ENCODE measurements around the gene SIPA1.

GRCh38 chr11:65663639-65664200 is 25.8 kb downstream of the SIPA1 start:
- TF ChIP-seq CTCF (conservative IDR thresholded peaks at IDR 0.05 in 1 of 2, IDR thresholded peaks at IDR 0.05 in 1 of 2; ENCODE audit: extremely low read depth in 1 of 2, insufficient read depth in 1 of 2, low read depth in 1 of 2, low read length in 2 of 2): no peak
- no peak for TF ChIP-seq EZH2 (IDR thresholded peaks at IDR 0.05; ENCODE audit: borderline replicate concordance, low read length)
